Fibroblast of peridontal ligament (primary cell): Measurements from ENCODE around the gene CTNNA3.

Experiments used
- DNase-seq: peaks from one replicate; pipeline ENCODE4 v3.0.0-alpha.2; 2010; ENCODE audit errors: extremely low read depth

Gene CTNNA3

DNA sequence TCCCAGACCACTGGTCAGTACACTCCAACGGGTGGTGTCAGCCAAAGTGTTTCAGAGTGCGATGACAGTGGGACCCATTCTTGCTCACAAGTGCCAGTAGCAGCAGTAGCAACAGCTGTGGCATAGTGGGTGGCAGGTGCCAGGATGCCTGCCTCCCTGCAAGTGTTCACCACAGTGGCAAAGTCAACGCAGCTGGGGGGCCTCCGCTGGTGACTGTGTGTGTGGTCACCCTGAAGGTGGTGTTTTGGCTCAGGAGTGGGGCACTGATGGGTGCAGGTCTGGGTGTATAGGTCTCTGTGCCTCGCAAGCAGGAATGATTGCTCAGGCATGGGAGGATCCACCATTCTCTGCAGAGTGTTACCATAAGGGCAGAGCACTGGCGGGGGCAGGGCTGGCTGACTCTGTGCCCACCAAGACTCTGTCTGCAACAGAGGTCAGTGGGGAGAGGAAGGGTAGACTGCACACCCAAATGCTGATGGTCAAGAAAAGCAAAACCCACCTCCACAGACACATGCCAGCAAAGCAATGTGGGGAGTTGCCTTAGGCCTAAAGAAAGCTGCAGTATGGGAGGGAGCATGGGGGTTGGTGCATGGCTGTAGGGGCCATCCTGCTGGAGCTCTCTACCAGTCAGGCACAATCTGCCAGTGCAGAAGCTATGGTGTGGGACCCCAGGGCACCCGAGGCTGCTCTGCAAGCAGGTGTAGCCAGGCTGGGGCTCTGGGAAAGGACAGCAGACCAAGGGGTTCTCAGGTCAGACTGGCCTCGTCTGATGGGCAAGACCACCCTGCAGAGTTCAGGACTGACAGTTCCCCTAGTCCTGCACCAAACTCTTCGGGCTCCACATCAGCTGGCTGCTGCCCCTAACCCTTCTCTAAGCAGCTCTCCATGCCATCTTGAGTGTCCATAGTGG is 368.1 kb downstream of the CTNNA3 start:
- no peak for DNase-seq

DNA sequence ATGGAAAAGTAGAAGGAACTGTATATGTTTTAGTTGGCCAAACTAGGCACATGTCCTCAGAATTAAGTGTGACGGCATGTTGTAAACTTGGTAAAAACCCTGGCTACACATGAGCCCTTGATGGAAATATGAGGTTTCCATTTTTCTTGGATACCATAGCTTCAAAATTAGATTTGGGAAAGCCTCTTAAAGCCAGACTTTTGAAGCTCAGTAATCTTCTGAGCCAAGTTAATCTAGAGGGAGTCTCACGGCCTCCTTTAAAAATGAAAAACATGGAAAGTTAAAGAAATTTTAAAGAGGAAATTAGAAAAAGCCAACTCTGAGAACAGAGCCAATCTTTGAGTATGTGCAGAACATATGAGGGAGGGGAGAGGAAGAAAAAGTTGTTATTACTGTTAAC is 376.0 kb downstream of the CTNNA3 start:
- DNase-seq: no peak

DNA sequence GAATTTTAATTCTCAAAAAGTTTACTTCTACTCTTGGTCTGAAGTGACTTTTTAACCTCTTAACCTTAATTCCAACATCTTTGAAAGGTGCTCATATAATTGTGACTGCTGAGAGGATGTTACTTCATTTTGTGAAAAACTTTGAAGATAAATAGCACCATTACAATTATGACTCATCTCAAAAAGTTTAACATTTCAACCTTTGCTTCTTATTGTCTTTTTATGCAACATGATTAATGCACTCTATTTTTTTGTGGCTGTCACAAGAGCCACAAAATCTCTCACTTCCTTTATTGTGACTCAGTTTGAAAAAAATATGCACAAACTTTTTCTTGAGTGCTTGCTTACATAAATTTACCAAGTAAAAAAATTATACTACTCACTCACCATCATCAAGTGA is 387.1 kb downstream of the CTNNA3 start:
- no peak for DNase-seq

DNA sequence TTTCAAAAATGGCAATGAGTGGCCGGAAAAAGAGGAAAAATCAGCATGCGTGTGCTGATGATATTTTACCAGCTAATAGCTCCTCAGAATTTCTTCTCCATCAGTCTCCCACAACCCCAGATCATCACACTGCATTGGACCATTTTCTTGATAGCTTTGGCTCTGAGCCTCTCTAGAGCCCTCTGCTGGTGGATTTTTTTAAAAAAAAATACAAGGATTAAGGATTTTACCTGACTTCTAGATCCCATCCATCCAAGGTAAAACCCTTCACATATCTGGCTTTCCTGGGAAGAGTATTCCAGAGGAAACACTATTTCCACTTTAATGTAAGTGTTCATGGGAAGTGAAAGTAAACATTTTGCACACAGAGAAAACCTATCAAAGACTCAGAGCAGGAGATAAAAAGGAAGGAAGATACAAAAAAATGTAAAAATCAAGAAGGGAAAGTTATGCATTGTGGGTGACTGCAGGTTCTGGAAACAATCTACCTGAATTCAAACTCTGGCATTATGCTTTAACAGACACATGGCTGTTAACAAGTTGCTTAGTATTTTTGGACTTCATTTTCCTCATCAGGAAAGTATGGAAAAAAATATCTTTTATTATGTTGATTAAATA is 389.3 kb downstream of the CTNNA3 start:
- DNase-seq: peak; percentile 5

DNA sequence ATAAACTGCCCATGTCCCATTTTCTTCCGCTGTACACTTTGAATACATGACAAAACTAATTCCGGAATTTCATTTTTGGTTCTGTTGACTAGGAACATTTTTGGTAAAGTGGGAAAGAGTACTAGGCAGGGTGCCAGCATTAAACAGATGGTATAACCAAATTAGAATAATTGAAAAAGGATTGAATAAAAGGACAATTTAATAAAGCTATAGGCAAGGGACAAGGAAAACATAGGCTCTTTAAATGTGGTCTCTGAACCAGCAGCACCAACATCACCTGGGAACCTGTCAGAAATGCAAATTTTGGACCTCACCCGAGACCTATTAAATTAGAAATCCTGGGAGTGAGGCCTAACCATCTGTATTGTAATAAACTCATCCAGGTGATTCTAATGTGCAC is 393.3 kb downstream of the CTNNA3 start:
- DNase-seq: no peak

DNA sequence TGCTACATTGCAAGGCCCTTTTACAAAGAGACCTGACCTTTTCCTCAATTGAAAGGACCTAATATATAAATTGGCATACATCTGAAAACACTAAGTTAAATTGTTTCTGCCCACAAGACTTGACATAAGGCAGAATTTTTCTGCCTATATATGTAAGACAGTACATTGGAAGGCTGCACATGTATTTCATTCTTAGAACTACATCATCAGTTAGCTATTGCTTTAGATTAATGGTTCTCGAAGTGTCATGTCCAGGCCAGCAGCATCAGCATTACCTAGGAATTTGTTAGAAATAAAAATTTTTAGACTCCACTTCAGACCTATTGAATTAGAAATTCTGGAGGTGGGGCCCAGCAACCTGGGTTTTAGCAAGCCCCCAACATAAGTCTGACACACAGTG is 396.2 kb downstream of the CTNNA3 start:
- DNase-seq: no peak

DNA sequence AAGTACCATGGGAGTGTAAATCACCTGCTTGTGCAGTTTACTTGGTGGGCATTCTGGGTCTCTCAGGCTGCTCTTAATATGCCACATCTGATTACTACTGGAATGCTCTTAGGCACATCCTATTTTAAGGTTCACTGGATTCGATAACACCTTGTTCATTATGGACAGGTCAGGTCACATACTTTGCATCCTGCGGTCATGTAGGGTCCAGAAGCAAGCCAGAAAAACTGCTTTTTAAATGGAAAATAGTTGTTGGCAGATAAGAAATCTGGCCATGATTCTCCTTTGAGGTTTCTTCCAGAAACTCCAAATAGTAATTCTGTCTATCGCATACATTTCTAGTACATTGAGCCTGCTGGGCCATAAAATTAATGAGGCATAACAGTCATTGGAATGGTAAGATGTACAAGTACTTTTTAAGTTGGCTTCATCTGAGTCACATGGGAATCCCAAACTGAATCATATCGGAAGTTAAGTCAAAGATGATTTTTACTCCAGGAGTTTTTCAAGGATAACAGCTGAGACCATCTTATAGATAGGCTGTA is 398.3 kb downstream of the CTNNA3 start:
- no peak for DNase-seq

DNA sequence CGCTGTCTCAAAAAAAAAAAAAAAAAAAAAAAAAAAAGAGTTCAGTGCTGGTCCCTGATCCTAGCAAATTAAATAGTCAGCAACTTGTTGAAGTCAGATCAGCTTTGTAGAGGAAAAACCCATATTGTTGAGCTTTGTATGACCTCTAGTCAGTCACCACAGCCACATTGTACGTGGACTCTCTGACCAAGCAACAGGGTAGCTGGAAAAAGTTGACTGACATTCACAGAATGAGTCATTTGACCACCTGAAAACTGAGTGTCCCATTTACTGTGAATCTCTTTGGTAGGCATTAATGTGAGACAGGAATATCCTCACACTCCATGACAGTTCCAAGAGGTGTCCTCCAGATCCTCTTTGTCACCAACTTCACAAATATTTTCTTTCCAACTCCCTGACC is 399.1 kb downstream of the CTNNA3 start:
- DNase-seq: no peak

DNA sequence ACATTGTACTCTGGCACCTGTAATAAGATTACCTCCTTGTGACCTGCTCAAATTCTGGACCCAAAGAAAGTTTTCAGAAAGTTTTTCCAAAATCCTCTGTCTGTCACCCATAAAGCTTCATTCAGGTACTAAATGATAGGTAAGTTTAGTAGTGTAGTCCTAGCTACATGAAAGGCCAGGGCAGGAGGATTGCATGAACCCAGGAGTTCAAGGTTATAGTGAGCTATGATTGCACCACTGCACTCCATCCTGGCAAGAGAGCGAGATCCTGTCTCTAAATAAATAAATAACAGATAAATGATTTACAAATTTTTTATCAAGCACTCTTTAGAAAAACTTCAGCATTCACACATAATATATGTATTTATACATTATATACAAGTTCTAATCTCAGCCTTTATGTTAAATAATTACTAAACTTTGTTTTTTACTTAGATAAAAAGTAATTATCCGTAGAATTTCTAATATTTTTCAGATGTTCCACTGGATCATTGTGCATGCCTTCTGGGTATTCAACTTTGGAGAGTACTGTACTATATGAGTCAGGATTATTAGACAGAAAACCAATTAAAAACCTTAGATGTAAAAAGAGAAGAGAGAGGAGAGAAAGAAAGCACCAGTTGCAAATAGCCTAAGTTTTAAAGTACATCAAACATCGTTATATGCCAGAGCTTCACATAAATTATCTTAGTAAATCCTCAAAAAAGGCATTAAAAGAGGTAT is 407.1 kb downstream of the CTNNA3 start:
- DNase-seq: no peak

DNA sequence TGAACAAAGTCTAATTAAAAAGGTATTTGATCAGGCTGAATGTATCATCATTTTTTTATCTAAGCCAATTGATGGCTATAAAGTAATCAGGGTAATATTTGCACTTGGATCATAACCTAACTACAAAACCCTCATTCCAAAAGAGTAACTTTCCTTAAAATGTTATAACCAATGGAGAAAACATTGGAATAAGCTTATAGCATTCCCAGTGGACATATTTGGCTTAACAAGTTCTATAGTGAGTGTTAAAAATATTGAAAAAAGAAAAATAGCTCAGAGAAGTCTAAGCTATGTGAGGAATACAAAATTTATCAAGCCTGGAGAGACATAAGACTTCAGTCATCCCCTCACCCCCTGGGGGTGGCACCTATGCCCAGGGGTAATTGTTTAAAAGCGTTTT is 411.4 kb downstream of the CTNNA3 start:
- DNase-seq: no peak

DNA sequence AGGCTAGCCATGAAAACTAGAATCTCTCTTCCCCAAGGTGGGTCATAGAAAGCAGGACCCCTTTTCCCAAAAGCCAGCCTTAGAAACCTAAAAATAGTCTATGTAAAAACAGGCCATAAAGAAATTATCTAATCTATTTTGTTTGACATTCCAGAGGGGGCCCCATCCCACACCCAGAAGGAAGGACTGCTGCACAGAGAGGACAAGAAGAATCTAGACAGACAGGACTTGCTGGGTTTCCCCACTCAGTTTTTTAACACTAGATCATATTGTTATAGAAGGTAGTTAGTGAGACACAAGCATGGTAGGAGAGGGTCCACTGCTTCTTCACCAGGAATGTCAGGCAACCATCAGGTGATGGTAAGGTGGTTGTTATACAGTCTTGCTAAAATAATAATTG is 413.1 kb downstream of the CTNNA3 start:
- DNase-seq: no peak

DNA sequence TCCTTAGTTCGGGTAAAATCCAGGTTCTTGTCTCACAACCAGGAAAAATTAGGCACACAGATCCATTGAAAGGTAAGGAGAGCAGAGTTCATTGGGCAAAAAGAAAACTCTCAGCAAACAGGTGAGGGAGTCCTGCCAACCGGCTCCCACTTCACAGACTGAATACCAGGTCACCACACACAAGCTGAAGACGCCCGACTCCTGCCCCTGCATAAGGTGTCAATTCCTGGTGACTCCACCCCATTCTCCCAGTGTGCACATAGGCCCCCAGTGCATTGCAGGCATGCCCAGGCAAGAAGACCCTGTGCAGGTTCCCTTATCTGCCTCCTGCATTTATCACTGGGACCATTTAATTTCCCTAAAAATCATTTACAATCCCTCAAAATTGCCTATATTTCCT is 415.6 kb downstream of the CTNNA3 start:
- no peak for DNase-seq

DNA sequence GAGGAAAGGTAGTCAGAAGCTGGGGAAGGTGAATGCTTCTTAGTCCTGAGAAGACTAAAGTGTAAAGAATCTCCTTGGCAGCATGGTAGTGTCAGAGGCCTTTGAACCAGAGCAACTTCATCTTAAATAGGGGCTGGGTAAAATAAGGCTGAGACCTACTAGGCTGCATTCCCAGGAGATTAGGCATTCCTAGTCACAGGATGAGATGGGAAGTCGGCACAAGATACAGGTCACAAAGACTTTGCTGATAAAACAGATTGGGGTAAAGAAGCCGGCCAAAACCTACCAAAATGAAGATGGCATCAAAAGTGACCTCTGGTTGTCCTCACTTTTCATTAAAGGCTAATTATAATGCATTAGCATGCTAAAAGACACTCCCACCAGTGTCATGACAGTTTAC is 418.6 kb downstream of the CTNNA3 start:
- no peak for DNase-seq

DNA sequence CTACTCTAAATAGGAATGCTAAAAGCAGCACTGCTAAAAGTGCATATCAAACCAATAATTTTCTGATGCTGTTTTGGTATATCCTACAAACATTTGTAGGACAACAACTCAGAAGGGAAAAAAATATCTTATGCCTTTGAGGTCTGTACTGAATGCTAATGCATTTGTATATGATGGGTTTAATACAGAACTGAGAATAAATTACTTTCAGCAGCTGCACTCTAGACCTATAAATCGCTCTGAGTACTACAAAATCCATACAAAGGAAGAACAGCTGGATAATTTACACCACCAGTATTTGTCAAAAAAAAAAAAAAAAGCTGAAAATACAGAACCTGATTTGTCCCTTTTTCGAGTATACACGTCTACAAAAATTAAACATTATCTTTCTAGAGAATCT is 426.2 kb downstream of the CTNNA3 start:
- no peak for DNase-seq

DNA sequence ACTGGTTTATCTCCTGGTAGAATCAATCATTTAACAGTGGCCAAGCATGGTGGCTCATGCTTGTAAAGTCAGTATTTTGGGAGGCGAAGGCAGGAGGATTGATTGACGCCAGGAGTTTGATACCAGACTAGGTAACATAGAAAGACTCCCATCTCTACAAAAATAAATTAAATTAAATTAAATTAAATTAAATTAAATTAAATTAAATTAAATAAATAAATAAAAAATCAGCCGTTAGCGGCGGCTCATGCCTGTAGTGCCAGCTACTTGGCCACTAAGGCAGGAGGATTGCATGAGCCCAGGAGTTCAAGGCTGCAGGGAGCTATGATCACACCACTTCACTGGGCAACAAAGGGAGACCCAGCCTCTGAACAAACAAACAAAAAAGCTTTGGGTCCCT is 427.8 kb downstream of the CTNNA3 start:
- no peak for DNase-seq

DNA sequence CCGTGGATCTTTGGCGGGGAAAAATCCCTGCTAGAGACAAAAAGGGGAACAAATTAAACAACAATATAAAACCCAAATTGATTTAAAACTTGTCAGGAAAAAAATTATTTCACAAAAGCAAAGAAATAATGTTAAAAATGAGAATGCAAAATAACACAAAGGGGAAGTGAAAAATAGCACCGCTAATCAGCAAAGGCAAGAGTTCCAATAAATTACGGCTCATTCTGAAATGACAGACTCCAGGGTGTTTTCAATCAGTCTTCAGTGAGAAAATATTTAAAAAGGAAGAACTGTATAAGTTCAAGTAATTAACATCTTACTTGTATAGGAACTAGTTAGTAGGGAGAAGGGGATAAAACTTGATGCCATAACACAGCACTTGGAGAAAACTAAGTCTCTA is 433.3 kb downstream of the CTNNA3 start:
- DNase-seq: no peak

DNA sequence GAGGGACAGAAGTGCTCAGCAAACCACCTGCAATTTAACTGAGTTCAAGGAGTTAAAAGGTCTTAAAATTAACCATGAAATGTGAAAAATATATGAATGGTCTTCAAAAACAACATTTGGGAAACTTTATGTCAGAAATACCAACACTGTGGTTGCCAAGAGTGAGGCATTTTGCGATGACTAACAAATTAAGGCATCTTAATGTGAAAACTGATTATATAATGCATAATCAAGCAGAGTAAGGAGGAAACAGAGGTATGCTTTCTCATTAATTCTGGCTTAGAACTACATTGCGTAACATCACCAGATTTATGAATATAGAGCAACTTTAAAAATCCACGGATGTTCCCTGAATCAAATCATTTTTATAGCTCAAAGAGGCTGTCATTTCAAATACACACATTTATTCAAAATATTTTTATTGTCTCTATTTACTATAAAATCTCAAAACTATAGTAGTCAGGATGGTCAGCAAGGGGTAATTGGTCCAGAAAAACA is 434.6 kb downstream of the CTNNA3 start:
- DNase-seq: no peak

DNA sequence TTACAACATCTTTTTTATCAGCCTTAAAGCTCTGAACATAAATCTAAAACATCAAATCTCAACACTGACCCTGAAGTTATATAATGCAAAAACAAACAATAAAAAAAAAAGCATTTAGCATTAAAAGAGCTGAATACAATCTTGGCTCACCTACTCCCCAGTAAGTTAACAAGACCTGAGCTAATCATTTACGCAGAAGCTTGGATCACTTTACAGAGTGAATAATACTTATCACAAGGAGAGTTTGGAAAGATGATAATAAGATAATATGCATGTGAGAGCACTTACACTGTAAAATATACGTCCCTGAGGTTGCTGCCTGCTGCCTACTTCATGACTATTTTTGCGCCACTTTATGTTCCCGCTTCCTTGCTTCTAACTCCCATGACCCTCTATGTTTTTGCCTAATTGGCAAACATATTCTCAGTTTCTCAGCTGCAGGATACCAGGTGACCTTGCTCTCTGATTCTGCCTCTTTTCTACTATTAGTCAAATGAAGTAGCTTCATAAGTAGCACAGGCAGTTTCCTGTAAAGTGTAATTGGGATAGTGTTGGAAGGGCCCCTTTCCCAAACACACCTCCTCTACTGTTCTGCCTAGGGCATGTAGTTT is 436.6 kb downstream of the CTNNA3 start:
- no peak for DNase-seq

DNA sequence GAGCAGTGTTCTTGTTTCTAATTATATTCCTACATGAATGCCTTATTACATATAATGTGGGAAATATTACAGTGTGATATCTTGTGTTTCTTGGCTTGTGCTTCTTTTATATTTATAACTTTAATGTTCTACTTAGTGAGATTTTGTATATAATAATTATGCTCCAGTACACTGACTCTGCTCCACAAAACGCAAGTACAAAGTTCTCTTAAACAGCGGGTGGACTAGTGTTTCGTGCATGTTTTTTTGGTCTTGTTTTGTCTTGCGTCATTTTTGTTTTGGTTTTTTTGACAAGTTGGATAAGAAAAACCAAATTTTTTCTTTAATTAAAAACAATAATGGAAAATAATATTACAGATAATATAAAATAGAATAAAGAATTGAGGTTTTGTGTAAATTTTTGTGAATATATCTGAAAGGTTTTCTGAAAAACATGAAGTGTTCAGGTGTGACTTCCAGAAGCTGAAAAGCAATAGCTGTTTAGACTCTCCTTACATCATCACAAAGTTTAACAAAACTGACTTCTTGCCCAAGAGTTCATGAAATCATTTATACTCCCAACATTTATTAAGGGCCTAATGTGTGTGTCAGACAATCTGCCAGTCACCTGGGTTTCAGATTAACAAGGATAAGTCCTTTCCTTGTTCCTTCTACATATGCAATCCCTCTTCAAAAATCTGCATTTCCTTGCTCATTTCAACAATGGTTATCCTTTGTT is 438.4 kb downstream of the CTNNA3 start:
- no peak for DNase-seq

DNA sequence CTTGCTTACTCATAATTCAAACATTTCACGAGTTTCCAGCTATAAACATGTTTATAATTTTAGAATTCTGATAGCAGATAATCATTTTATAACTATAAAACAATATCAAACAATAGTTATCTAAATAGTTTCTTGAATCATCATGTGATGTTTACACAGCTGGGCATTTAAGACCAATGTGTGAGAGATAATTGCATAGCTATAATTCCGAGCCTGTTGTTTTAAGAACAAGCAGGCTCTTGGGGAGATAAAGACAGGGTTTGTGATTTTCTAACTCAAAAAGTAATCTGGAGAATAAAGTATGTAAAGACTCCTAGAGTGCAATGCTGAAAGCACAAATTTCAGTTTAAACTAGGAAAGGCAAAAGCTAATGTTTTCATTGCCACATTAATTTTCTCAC is 439.0 kb downstream of the CTNNA3 start:
- DNase-seq: no peak

DNA sequence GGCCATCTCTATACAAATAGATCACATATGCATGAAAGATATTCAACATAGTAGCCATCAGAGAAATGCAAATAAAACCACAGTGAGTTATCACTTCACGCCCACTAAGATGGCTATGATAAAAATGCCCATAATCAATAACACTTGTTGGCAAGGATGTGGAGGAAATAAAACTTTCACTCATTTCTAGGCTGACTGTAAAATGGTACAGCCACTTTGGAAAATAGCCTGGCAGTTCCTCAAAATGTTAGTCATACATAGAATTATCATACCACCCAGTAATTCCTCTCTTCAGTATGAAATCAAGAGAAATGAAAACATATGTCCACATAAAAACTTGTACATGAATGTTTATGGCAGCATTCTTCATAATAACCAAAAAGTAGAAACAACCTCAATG is 445.3 kb downstream of the CTNNA3 start:
- DNase-seq: no peak
